Stimulated activated CD8-positive, alpha-beta memory T cell treated with anti-CD3 and anti-CD28 coated beads, Interleukin-12 subunit alpha, Interleukin-12 subunit beta, amount 100 ng/mL, for 24 hours (primary cell): ENCODE data around the gene ZFYVE28.
"Not testable (repeated sequence)": the region's sequence is repeated elsewhere in the genome, so short reads cannot be mapped to it uniquely, and the experiment has no call there.

ENCODE experiments used
- DNase-seq: peaks from one replicate; pipeline ENCODE4 v3.0.0-alpha.2; 2020; ENCODE audit errors: extremely low read depth

The ZFYVE28 gene

DNA sequence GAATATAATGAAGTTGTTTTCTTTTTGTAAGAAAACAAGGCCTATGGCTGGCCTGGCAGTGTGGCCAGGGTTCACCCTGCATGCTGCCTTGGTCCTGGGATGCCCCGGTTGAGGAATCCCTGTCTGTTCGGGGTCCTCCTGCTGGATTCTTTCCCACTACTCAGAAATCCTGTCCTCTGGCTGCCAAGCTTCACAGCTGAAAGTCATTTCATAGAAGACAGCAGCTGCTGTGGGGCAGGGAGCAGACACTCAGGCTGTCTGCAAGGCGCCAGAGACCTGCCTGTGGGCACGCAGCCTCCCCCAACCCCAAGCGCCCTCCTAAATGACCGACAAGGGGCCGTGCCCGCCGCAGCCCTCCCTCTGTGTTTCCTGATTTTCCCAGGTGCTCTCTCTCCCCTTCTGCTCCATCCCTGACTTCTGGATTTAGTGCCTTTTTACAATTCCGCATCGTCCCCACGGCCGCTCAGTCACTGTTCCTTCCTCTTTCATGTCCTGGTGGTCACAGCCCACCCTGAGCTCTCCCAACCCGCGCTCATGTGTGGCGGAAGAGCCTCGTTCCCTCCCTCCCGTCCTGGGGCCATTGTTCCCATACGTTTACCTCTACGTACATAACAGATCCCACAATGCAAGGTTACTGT is 27.5 kb downstream of the ZFYVE28 start:
- DNase-seq, result no peak

DNA sequence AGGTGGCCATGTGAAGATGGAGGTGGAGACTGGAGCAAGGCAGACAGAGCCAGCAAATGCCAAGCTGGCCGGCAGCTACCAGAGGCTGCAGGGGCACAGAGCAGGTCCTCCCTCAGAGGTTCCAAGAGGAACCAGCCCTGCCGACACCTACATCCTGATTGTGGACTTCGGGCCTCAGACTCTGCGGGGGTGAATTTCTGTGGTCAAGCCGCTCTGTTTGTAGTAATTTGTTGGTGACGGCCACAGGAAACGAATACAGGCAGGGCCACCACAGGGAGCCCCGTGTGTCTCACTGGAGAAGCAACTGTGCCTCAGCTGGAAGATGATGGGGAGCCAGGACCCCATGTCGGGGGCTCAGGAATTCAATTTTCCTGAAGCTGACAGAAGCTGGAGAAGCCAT is 28.3 kb downstream of the ZFYVE28 start:
- no peak for DNase-seq

- no peak for DNase-seq
Observed at GRCh38 chr4:2389691-2390090, 28.8 kb downstream of the ZFYVE28 start.

DNA sequence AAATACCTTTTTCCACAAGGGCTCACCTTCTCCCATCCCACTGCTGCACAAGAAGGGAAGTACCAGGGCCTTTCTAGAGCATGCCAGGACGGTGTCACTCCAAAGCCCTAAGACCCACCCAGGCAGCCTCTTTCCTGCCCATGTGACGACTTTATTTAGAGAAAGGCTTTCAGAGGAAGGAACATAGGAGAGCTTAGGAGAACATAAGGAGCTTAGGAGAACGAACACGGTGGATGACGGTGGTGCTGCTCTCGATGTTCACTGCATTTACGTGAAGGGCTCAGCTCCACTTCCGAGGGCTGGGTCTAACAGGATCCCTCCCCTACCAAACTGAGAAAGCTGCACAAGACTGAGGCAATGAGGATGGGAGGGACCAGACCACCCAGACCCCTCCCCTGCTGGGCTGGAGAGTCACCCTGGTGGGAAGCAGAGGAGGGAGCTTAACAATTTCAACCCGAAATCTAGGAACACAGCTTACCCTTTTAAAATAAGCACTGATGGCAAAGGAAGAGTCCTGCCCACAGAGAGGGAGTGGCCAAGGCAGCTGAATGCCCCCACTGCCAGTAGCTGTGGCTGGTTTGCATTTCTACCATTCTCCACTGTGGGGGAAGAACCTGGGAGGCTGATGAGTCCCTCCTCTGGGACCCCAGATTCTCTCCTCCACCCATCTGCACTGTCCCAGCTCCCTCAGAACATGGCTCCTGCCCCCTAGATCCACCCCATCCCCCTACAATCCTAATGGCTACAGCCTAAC is 29.8 kb downstream of the ZFYVE28 start:
- no peak for DNase-seq

- no peak for DNase-seq
Observed at GRCh38 chr4:2387829-2388228, 30.6 kb downstream of the ZFYVE28 start.

- DNase-seq, result no peak
Observed at GRCh38 chr4:2387218-2387617, 31.2 kb downstream of the ZFYVE28 start.

- no peak for DNase-seq
Observed at GRCh38 chr4:2386717-2387116, 31.7 kb downstream of the ZFYVE28 start.

DNA sequence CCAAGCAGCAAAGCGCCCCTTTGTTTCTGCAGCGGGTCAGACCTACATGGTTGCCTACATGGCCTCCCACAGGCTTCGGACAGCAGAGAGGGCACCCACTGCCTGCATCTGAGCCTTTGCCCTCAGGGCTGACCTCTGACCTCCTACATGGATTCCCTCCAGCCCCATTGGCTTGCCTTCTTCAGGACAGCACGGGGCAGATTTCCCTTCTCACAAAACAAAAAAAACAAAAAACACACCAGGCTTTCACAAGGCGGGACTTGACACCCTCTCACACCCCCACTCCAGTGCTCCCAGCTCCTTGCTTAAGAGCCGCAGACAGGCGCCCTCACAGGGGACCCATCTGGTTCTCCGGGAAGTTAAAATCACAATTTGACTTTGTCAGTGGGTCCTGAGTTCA is 32.9 kb downstream of the ZFYVE28 start:
- no peak for DNase-seq

- DNase-seq, result no peak
Observed at GRCh38 chr4:2384245-2384644, 34.2 kb downstream of the ZFYVE28 start.

- DNase-seq, result no peak
Observed at GRCh38 chr4:2383760-2384159, 34.7 kb downstream of the ZFYVE28 start.

- not testable (repeated sequence) for DNase-seq
Observed at GRCh38 chr4:2383220-2383631, 35.2 kb downstream of the ZFYVE28 start.

GRCh38 chr4:2382769-2383202 is 35.7 kb downstream of the ZFYVE28 start:
- DNase-seq, result not testable (repeated sequence)

DNA sequence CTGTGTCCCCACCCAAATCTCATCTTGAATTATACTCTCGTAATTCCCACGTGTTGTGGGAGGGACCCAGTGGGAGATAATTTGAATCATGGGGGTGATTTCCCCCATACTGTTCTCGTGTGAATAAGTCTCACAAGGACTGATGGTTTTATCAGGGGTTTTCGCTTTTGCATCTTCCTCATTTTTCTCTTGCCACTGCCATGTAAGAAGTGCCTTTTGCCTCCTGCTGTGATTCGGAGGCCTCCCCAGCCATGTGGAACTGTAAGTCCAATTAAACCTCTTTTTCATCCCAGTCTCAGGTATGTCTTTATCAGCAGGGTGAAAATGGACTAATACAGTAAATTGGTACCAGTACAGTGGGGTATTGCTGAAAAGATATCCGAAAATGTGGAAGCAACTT is 37.9 kb downstream of the ZFYVE28 start:
- DNase-seq, result not testable (repeated sequence)

- no peak for DNase-seq
Observed at GRCh38 chr4:2378898-2379297, 39.5 kb downstream of the ZFYVE28 start.

DNA sequence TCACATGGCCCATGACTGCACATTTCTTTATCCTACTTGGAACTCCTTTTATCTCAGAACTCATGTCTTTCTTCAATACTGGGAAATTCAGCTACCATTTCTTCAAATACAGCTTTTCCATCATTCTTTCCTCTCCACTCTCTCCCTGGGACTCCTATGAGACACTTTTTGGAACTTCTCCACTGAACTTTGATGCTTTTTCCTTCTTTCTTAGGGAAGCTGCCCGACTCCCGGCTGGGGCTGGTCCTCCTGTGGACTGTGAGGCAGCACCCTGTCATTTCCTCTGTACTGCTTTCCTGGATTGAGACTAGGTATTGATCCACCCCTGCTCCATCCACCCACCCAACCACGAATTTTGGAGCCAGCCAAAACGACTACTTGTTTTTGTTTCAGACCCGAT is 40.0 kb downstream of the ZFYVE28 start:
- DNase-seq, result no peak

GRCh38 chr4:2377241-2377640 is 41.2 kb downstream of the ZFYVE28 start:
- no peak for DNase-seq

DNA sequence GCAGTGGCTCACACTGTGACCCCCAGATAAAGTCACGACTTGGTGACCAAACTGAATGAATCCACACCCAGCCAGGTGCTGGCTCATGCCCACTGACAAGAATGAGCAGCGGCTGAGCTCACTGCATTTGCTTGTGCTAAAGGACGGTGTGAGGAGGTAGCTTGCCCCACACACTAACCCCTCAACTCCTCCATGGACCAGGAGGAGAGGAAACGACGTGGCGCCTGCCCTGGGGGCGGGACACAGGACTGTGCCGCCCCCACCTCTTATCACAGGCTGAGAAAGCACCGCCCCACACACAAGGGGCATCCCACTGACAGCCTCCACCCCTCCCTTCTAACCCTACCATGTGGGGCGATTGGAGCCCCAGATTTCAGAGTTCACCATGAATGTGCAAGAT is 43.0 kb downstream of the ZFYVE28 start:
- no peak for DNase-seq

DNA sequence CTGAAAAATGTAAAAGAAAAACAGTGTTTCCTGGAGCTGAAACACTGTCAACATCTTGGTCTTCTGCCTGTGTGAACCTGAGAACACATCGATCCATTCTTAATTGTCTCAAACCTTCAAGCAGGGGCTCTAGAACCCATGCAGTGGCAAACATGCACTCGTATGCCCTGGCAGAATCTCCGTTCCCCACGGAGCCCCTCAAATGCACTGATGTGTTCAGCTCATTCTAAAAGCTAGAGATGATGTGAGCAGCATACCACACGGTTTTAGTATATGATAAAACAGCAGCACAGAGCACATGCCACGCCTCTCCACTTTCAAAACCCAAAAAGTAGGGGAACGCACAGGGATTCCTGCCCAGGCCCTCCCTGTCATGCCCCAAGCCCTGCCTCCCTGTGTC is 44.9 kb downstream of the ZFYVE28 start:
- no peak for DNase-seq

- DNase-seq, result no peak
Observed at GRCh38 chr4:2372488-2373030, 45.9 kb downstream of the ZFYVE28 start.

DNA sequence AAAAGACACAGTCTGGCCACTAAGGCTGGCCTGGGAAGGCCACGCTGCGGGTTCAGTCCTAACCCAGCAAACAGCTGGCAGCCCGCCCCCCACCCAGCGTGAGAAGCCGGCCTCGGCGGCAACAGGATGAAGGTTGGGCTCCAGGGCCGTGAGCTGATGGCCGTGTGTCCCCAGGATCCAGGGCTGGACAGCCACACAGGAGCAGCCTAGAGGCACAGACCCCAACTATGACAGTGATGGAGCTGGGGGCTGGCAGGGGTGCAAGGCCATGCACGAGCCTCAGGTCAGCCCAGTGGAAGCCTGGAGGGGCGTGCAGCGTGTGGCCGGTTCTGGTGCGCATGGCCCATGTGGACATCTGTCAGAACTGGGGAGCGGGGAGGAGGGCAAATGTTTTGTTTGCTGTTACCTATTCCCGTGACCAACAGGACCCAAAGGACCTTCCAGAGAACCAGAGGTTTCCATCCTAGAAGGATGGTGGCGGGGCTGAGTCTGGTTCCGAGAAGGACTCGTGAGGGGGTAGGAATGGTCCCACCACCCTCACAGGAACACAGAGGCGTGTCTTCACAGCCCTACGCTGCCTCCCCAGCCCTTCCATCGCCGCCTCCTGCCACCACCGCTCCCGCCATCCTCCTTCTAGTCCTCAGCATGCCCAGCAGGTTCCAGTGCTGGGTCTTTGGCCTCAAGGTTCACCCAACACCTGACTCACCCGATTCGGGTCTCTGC is 46.5 kb downstream of the ZFYVE28 start:
- no peak for DNase-seq

DNA sequence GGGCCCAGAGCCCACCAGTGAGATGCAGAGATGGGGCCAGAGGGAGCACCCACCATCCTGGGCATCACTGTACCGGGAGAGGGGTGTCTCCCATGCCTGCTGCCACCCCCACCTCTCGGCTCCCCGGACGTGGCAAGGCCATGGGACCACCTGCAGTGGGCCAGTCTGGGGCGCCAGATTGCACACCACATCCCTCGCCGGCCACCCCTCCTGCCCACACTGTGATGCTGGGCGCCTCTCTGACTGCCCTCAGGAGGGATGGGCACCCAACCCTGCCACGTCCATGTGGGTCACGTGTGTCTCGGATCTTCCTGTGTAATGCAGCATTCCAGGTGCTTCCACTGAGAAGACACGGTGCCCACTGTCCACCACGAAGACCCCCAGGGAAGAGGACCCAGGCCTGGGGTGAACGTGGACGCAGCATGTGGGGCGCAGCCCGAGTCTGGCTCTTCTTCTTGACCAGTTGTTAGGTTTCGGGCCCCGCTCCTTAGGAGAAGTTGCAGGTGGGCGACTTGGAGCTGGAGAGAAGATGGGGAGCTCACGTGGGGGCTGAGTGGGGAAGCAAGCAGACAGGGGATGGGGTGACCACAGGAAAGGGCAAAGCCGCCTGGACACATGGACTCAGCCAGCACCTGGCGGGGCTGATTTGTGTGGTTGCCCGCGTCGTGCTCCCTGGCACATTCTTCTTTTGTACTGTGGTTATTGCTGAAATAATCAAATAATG is 47.7 kb downstream of the ZFYVE28 start:
- DNase-seq, result no peak
